Measurements from ENCODE around the gene CD52.

The CD52 gene

GRCh38 chr1:26357121-26357602 lies 39.4 kb downstream of the CD52 start:
- DNase-seq (ENCODE audit: low read depth) = no peak

- DNase-seq (ENCODE audit: low read depth) = peak; percentile 51
Observed at GRCh38 chr1:26358411-26359384, 40.9 kb downstream of the CD52 start.

- peak; percentile 22 for DNase-seq (ENCODE audit: low read depth)
Observed at GRCh38 chr1:26359981-26360806, 42.4 kb downstream of the CD52 start.

GRCh38 chr1:26360807-26361604 lies 43.2 kb downstream of the CD52 start:
- no peak for DNase-seq (ENCODE audit: low read depth)

- no peak for DNase-seq (ENCODE audit: low read depth)
Observed at GRCh38 chr1:26361605-26362122, 43.9 kb downstream of the CD52 start.

- no peak for DNase-seq (ENCODE audit: low read depth)
Observed at GRCh38 chr1:26362331-26362730, 44.6 kb downstream of the CD52 start.

- peak; percentile 81 for DNase-seq (ENCODE audit: low read depth)
Observed at GRCh38 chr1:26363549-26364448, 46.0 kb downstream of the CD52 start.

GRCh38 chr1:26364956-26365355 lies 47.2 kb downstream of the CD52 start:
- no peak for DNase-seq (ENCODE audit: low read depth)

GRCh38 chr1:26367441-26367840 lies 49.7 kb downstream of the CD52 start:
- no peak for DNase-seq (ENCODE audit: low read depth)

GRCh38 chr1:26368006-26368405 lies 50.2 kb downstream of the CD52 start:
- no peak for DNase-seq (ENCODE audit: low read depth)

- DNase-seq (ENCODE audit: low read depth) = no peak
Observed at GRCh38 chr1:26368486-26368885, 50.7 kb downstream of the CD52 start.

All from stimulated activated CD8-positive, alpha-beta memory T cell treated with anti-CD3 and anti-CD28 coated beads, Interleukin-12 subunit alpha, Interleukin-12 subunit beta, amount 100 ng/mL, for 1 hour (primary cell).